HEK293 (cell line): ENCODE results near the gene E2F1.

Experiments used
- GLIS2 ChIP-seq: fragments of 450-650 bp; formaldehyde crosslinking; IDR thresholded peaks from 2 replicates; pipeline ENCODE4 v1.5.1; 2016; ENCODE audit warnings: missing biosample characterization, missing genetic modification characterization
- KLF10 ChIP-seq: fragments of 450-650 bp; IDR thresholded peaks from 2 replicates; pipeline ENCODE4 v1.5.1; 2018; ENCODE audit warnings: missing biosample characterization, mild to moderate bottlenecking, missing genetic modification characterization
- MYNN ChIP-seq: fragments of 450-650 bp; formaldehyde crosslinking; IDR thresholded peaks from 2 replicates; pipeline ENCODE4 v1.5.1; 2016; ENCODE audit warnings: missing biosample characterization, missing genetic modification characterization, borderline replicate concordance
- SP2 ChIP-seq: fragments of 450-650 bp; formaldehyde crosslinking; IDR thresholded peaks from 2 replicates; pipeline ENCODE4 v1.5.1; 2016; ENCODE audit warnings: missing biosample characterization, missing genetic modification characterization
- SP7 ChIP-seq: fragments of 450-650 bp; formaldehyde crosslinking; IDR thresholded peaks from 2 replicates; pipeline ENCODE4 v1.5.1; 2016; ENCODE audit warnings: missing biosample characterization, missing genetic modification characterization
- WT1 ChIP-seq: fragments of 450-650 bp; formaldehyde crosslinking; IDR thresholded peaks from 2 replicates; pipeline ENCODE4 v1.5.1; 2016; ENCODE audit warnings: missing biosample characterization, missing genetic modification characterization
- ZNF138 ChIP-seq: fragments of 450-650 bp; formaldehyde crosslinking; IDR thresholded peaks from 2 replicates; pipeline ENCODE4 v1.5.1; 2016; ENCODE audit warnings: missing biosample characterization, missing genetic modification characterization, borderline replicate concordance
- ZNF335 ChIP-seq: fragments of 450-650 bp; formaldehyde crosslinking; conservative IDR thresholded peaks from 2 replicates; pipeline ENCODE4 v1.5.1; 2016; ENCODE audit warnings: missing biosample characterization, missing genetic modification characterization
- ZNF366 ChIP-seq: fragments of 450-650 bp; formaldehyde crosslinking; conservative IDR thresholded peaks from 2 replicates; pipeline ENCODE4 v1.5.1; 2016; ENCODE audit warnings: missing biosample characterization, missing genetic modification characterization
- ZNF394 ChIP-seq: fragments of 450-650 bp; formaldehyde crosslinking; IDR thresholded peaks from 2 replicates; pipeline ENCODE4 v1.5.1; 2016; ENCODE audit warnings: missing biosample characterization, missing genetic modification characterization, mild to moderate bottlenecking, moderate library complexity, borderline replicate concordance
- ZNF426 ChIP-seq: fragments of 450-650 bp; formaldehyde crosslinking; IDR thresholded peaks from 2 replicates; pipeline ENCODE4 v1.5.1; 2017; ENCODE audit warnings: missing biosample characterization, missing genetic modification characterization, mild to moderate bottlenecking, inconsistent platforms, moderate library complexity
- ZNF623 ChIP-seq: fragments of 450-650 bp; formaldehyde crosslinking; IDR thresholded peaks from 2 replicates; pipeline ENCODE4 v1.5.1; 2016; ENCODE audit warnings: missing biosample characterization, missing genetic modification characterization
- ZNF76 ChIP-seq: fragments of 450-650 bp; formaldehyde crosslinking; IDR thresholded peaks from 2 replicates; pipeline ENCODE4; 2016; ENCODE audit warnings: low read depth, missing biosample characterization, missing genetic modification characterization, borderline replicate concordance
- TF ChIP-seq, protein P1 (sequence below): fragments of 450-650 bp; formaldehyde crosslinking; IDR thresholded peaks from 2 replicates; pipeline ENCODE4 v1.5.1; 2016; ENCODE audit warnings: missing biosample characterization, missing genetic modification characterization
- TF ChIP-seq, protein P2 (sequence below): fragments of 450-650 bp; formaldehyde crosslinking; IDR thresholded peaks from 2 replicates; pipeline ENCODE4 v1.5.1; 2016; ENCODE audit warnings: missing biosample characterization, missing genetic modification characterization
- TF ChIP-seq, protein P3 (sequence below): fragments of 450-650 bp; formaldehyde crosslinking; IDR thresholded peaks from 2 replicates; pipeline ENCODE4 v1.5.1; 2017; ENCODE audit warnings: missing biosample characterization, mild to moderate bottlenecking, missing genetic modification characterization, moderate library complexity
- TF ChIP-seq, protein P4 (sequence below): fragments of 450-650 bp; formaldehyde crosslinking; IDR thresholded peaks from 2 replicates; pipeline ENCODE4 v1.5.1; 2016; ENCODE audit warnings: missing biosample characterization, missing genetic modification characterization
- TF ChIP-seq, protein P5 (sequence below): fragments of 450-650 bp; formaldehyde crosslinking; IDR thresholded peaks from 2 replicates; pipeline ENCODE4 v1.5.1; 2016; ENCODE audit warnings: missing biosample characterization, missing genetic modification characterization
- TF ChIP-seq, protein P6 (sequence below): fragments of 450-650 bp; formaldehyde crosslinking; conservative IDR thresholded peaks from 2 replicates; pipeline ENCODE4 v1.5.1; 2016; ENCODE audit warnings: low read depth, missing biosample characterization, missing genetic modification characterization
- TF ChIP-seq, protein P7 (sequence below): fragments of 450-650 bp; formaldehyde crosslinking; IDR thresholded peaks from 2 replicates; pipeline ENCODE4 v1.5.1; 2016; ENCODE audit warnings: missing biosample characterization, missing genetic modification characterization

Gene E2F1

DNA sequence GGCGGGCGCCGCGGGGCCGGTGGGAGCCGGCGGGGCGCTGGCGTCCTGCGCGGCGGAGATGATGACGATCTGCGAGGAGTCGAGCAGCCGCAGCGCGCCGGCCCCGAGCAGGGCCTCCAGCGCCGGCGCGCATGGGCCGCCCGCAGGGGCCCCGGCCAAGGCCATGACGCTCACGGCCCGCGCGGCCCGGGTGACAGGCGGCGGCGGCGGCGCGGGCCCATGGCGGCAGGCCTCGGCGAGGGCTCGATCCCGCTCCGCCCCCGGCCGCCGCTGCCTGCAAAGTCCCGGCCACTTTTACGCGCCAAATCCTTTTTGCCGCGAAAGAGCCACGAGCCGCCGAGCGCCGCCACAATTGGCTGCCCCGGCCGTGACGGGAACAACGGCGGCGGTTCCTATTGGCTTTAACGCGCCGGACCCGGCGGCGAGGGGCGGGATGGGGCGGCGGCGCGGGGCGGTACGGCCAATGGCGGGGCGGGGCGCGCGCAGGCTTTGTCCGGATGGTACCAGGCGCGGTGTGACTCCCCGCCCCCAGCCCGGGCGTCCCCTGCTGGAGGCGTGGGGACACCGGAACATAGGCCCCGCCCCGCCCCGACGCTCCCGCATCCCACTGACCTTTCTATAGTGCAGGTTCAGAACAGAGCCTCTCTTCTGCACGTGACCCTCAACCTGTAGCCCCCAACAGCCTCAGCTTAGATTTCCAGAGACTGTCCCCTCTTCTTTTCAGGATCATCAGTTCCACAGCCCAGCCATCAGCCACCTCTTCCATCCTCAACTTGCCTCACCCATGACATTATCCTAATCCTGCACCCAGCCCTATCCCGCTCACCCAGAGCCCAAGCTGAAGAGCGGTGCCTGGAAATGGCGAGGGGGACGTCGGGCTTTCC, at the start of gene E2F1 (continued):
- TF ChIP-seq, protein P1, sequence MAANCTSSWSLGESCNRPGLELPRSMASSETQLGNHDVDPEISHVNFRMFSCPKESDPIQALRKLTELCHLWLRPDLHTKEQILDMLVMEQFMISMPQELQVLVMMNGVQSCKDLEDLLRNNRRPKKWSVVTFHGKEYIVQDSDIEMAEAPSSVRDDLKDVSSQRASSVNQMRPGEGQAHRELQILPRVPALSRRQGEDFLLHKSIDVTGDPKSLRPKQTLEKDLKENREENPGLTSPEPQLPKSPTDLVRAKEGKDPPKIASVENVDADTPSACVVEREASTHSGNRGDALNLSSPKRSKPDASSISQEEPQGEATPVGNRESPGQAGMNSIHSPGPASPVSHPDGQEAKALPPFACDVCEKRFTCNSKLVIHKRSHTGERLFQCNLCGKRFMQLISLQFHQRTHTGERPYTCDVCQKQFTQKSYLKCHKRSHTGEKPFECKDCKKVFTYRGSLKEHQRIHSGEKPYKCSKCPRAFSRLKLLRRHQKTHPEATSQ (tag by site-specific recombination) = no peak
- TF ChIP-seq, protein P2, sequence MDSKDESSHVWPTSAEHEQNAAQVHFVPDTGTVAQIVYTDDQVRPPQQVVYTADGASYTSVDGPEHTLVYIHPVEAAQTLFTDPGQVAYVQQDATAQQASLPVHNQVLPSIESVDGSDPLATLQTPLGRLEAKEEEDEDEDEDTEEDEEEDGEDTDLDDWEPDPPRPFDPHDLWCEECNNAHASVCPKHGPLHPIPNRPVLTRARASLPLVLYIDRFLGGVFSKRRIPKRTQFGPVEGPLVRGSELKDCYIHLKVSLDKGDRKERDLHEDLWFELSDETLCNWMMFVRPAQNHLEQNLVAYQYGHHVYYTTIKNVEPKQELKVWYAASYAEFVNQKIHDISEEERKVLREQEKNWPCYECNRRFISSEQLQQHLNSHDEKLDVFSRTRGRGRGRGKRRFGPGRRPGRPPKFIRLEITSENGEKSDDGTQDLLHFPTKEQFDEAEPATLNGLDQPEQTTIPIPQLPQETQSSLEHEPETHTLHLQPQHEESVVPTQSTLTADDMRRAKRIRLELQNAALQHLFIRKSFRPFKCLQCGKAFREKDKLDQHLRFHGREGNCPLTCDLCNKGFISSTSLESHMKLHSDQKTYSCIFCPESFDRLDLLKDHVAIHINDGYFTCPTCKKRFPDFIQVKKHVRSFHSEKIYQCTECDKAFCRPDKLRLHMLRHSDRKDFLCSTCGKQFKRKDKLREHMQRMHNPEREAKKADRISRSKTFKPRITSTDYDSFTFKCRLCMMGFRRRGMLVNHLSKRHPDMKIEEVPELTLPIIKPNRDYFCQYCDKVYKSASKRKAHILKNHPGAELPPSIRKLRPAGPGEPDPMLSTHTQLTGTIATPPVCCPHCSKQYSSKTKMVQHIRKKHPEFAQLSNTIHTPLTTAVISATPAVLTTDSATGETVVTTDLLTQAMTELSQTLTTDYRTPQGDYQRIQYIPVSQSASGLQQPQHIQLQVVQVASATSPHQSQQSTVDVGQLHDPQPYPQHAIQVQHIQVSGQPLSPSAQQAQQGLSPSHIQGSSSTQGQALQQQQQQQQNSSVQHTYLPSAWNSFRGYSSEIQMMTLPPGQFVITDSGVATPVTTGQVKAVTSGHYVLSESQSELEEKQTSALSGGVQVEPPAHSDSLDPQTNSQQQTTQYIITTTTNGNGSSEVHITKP (tag by site-specific recombination) = no peak
- TF ChIP-seq GLIS2 (tag by site-specific recombination) = peak; percentile 37; the same call in 1 of the 2 replicates
- no peak for TF ChIP-seq ZNF426 (tag by site-specific recombination)
- TF ChIP-seq WT1 = no peak
- no peak for TF ChIP-seq ZNF623 (tag by site-specific recombination)
- TF ChIP-seq, protein P3, sequence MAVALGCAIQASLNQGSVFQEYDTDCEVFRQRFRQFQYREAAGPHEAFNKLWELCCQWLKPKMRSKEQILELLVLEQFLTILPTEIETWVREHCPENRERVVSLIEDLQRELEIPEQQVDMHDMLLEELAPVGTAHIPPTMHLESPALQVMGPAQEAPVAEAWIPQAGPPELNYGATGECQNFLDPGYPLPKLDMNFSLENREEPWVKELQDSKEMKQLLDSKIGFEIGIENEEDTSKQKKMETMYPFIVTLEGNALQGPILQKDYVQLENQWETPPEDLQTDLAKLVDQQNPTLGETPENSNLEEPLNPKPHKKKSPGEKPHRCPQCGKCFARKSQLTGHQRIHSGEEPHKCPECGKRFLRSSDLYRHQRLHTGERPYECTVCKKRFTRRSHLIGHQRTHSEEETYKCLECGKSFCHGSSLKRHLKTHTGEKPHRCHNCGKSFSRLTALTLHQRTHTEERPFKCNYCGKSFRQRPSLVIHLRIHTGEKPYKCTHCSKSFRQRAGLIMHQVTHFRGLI (tag by site-specific recombination) = no peak
- TF ChIP-seq, protein P4, sequence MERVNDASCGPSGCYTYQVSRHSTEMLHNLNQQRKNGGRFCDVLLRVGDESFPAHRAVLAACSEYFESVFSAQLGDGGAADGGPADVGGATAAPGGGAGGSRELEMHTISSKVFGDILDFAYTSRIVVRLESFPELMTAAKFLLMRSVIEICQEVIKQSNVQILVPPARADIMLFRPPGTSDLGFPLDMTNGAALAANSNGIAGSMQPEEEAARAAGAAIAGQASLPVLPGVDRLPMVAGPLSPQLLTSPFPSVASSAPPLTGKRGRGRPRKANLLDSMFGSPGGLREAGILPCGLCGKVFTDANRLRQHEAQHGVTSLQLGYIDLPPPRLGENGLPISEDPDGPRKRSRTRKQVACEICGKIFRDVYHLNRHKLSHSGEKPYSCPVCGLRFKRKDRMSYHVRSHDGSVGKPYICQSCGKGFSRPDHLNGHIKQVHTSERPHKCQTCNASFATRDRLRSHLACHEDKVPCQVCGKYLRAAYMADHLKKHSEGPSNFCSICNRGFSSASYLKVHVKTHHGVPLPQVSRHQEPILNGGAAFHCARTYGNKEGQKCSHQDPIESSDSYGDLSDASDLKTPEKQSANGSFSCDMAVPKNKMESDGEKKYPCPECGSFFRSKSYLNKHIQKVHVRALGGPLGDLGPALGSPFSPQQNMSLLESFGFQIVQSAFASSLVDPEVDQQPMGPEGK (tag by site-specific recombination) = peak; percentile 71
- TF ChIP-seq, protein P5, sequence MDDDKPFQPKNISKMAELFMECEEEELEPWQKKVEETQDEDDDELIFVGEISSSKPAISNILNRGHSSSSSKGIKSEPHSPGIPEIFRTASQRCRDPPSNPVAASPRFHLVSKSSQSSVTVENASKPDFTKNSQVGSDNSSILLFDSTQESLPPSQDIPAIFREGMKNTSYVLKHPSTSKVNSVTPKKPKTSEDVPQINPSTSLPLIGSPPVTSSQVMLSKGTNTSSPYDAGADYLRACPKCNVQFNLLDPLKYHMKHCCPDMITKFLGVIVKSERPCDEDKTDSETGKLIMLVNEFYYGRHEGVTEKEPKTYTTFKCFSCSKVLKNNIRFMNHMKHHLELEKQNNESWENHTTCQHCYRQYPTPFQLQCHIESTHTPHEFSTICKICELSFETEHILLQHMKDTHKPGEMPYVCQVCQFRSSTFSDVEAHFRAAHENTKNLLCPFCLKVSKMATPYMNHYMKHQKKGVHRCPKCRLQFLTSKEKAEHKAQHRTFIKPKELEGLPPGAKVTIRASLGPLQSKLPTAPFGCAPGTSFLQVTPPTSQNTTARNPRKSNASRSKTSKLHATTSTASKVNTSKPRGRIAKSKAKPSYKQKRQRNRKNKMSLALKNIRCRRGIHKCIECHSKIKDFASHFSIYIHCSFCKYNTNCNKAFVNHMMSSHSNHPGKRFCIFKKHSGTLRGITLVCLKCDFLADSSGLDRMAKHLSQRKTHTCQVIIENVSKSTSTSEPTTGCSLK (tag by site-specific recombination) = no peak
- TF ChIP-seq, protein P6, sequence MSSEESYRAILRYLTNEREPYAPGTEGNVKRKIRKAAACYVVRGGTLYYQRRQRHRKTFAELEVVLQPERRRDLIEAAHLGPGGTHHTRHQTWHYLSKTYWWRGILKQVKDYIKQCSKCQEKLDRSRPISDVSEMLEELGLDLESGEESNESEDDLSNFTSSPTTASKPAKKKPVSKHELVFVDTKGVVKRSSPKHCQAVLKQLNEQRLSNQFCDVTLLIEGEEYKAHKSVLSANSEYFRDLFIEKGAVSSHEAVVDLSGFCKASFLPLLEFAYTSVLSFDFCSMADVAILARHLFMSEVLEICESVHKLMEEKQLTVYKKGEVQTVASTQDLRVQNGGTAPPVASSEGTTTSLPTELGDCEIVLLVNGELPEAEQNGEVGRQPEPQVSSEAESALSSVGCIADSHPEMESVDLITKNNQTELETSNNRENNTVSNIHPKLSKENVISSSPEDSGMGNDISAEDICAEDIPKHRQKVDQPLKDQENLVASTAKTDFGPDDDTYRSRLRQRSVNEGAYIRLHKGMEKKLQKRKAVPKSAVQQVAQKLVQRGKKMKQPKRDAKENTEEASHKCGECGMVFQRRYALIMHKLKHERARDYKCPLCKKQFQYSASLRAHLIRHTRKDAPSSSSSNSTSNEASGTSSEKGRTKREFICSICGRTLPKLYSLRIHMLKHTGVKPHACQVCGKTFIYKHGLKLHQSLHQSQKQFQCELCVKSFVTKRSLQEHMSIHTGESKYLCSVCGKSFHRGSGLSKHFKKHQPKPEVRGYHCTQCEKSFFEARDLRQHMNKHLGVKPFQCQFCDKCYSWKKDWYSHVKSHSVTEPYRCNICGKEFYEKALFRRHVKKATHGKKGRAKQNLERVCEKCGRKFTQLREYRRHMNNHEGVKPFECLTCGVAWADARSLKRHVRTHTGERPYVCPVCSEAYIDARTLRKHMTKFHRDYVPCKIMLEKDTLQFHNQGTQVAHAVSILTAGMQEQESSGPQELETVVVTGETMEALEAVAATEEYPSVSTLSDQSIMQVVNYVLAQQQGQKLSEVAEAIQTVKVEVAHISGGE (tag by site-specific recombination) = no peak
- TF ChIP-seq KLF10 (tag by site-specific recombination) = peak; percentile 56; the same call in 1 of the 2 replicates
- 0 out of 2 replicates have a peak, but pooled peaks have one; percentile 28 for TF ChIP-seq SP7
- no peak for TF ChIP-seq MYNN (tag by site-specific recombination)
- TF ChIP-seq ZNF366 (tag by site-specific recombination) = no peak
- TF ChIP-seq ZNF76 = no peak
- TF ChIP-seq, protein P7, sequence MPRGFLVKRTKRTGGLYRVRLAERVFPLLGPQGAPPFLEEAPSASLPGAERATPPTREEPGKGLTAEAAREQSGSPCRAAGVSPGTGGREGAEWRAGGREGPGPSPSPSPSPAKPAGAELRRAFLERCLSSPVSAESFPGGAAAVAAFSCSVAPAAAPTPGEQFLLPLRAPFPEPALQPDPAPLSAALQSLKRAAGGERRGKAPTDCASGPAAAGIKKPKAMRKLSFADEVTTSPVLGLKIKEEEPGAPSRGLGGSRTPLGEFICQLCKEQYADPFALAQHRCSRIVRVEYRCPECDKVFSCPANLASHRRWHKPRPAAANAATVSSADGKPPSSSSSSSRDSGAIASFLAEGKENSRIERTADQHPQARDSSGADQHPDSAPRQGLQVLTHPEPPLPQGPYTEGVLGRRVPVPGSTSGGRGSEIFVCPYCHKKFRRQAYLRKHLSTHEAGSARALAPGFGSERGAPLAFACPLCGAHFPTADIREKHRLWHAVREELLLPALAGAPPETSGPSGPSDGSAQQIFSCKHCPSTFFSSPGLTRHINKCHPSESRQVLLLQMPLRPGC = no peak
- no peak for TF ChIP-seq ZNF394 (tag by site-specific recombination)
- TF ChIP-seq ZNF335 (tag by site-specific recombination) = no peak; the same call in 1 of the 2 replicates
- no peak for TF ChIP-seq ZNF138 (tag by site-specific recombination)
- peak; percentile 90 for TF ChIP-seq SP2 (tag by site-specific recombination)
